GM12878 (cell line): ENCODE measurements around the gene IFNG-AS1. TPM values are rescaled to one million over a fixed set of nuclear protein-coding genes. Genes with fewer than 3 reads are reported as not detected.

Experiments used
- ATAC-seq: fragments of 200-7000 bp; cut with Tn5 transposase; 3 replicates; pipeline ENCODE4 v1.9.1; 2020; ENCODE audit warnings: mild to moderate bottlenecking, moderate library complexity
- BruUV-seq: library from RNA; stranded (reverse); fragments of 400-500 nt; replicated peaks from 2 replicates; lab custom pipeline; 2021; lab: Mats Ljungman, UMichigan
- CTCF ChIA-PET: fragments of 300-600 bp; sonication (Branson Sonifier 250); formaldehyde crosslinking; extraction: SDS; loops from one replicate; lab custom pipeline; 2021; ENCODE audit warnings: inconsistent platforms; lab: Yijun Ruan, JAX
- POLR2A ChIA-PET: fragments of 350-600 bp; formaldehyde crosslinking; extraction: SDS; loops from one replicate; lab custom pipeline; 2021; ENCODE audit warnings: inconsistent platforms; lab: Charles Lee
- RAD21 ChIA-PET: fragments of 300-600 bp; sonication (Branson Sonifier 250); formaldehyde crosslinking; loops from one replicate; lab custom pipeline; 2023; ENCODE audit warnings: antibody characterized with exemption; ENCODE audit not compliant: unreplicated experiment; lab: Charles Lee
- SMC1A ChIA-PET: fragments of 300-600 bp; sonication (Branson Sonifier 250); formaldehyde crosslinking; loops from one replicate; lab custom pipeline; 2023; ENCODE audit not compliant: unreplicated experiment, uncharacterized antibody; lab: Charles Lee
- DNase-seq: peaks from one replicate; pipeline ENCODE4 v3.0.0-alpha.2; 2011; ENCODE audit warnings: low read depth, low spot score
- FAIRE-seq: peaks from 3 replicates; lab custom pipeline; 2011; peaks lifted over from hg19 to GRCh38; lab: Jason Lieb, UNC
- H2AFZ ChIP-seq: 2 replicates; pipeline ENCODE4 v1.6.0; 2011; ENCODE audit warnings: low read depth, low read length, control low read depth; ENCODE audit not compliant: control insufficient read depth
- H3K27ac ChIP-seq: 2 replicates; pipeline ENCODE4 v1.5.1; 2011; ENCODE audit warnings: control low read depth; ENCODE audit not compliant: control insufficient read depth, insufficient read depth
- H3K27me3 ChIP-seq, 2 experiments: replicated peaks in 1 of 2; 2 replicates each; pipeline versions ENCODE4 v1.6.0 to v1.6.1; 2011; ENCODE audit warnings: low read length in 1 of 2; ENCODE audit not compliant: control insufficient read depth in 2 of 2, insufficient read depth in 2 of 2
- H3K36me3 ChIP-seq, 2 experiments: 2 replicates each; pipeline ENCODE4 v1.5.1; 2011; ENCODE audit warnings: low read length in 1 of 2; ENCODE audit not compliant: control insufficient read depth in 2 of 2, insufficient read depth in 2 of 2
- H3K4me1 ChIP-seq: 2 replicates; pipeline ENCODE4 v1.6.1; 2011; ENCODE audit warnings: mild to moderate bottlenecking, low read length, moderate library complexity, mixed read lengths; ENCODE audit not compliant: control insufficient read depth, insufficient read depth
- H3K4me2 ChIP-seq: 2 replicates; pipeline ENCODE4 v1.6.0; 2011; ENCODE audit warnings: control low read depth; ENCODE audit not compliant: control insufficient read depth, insufficient read depth
- H3K4me3 ChIP-seq: fragments of 200-600 bp; sonication (generic); 2 replicates; pipeline ENCODE4 v1.5.1; 2016
- H3K79me2 ChIP-seq: 2 replicates; pipeline ENCODE4 v1.6.0; 2011; ENCODE audit warnings: low read length; ENCODE audit not compliant: control insufficient read depth, insufficient read depth
- H3K9ac ChIP-seq: 2 replicates; pipeline ENCODE4 v1.8.0; 2011; ENCODE audit warnings: low read length, control low read depth, mixed read lengths; ENCODE audit not compliant: control insufficient read depth, insufficient read depth
- H3K9me3 ChIP-seq: replicated peaks from 3 replicates; pipeline ENCODE4 v1.5.1; 2011; ENCODE audit warnings: mild to moderate bottlenecking, low read length; ENCODE audit not compliant: control insufficient read depth, insufficient read depth
- H4K20me1 ChIP-seq: 2 replicates; pipeline ENCODE4 v1.6.0; 2011; ENCODE audit not compliant: control insufficient read depth, insufficient read depth
- BHLHE40 ChIP-seq, 2 experiments: fragments of 450-650 bp in 1 of 2; IDR thresholded peaks; 2 replicates each; pipeline ENCODE4 v1.6.1; 2011 to 2017; ENCODE audit warnings: low read depth in 2 of 2, borderline replicate concordance in 1 of 2, improper control_type of control experiment in 1 of 2, low read length in 1 of 2, mild to moderate bottlenecking in 1 of 2
- E4F1 ChIP-seq: fragments of 450-650 bp; IDR thresholded peaks from 2 replicates; pipeline ENCODE4 v1.6.1; 2018; ENCODE audit warnings: borderline replicate concordance, mild to moderate bottlenecking; ENCODE audit not compliant: partially characterized antibody
- IRF5 ChIP-seq: fragments of 450-650 bp; IDR thresholded peaks from 2 replicates; pipeline ENCODE4 v1.6.1; 2017; ENCODE audit warnings: borderline replicate concordance
- JUND ChIP-seq: IDR thresholded peaks from 2 replicates; pipeline ENCODE4 v1.6.1; 2012; ENCODE audit warnings: low read depth, mild to moderate bottlenecking, low read length, improper control_type of control experiment, moderate library complexity
- KAT2A ChIP-seq: conservative IDR thresholded peaks from 2 replicates; pipeline ENCODE4 v1.6.1; 2011; ENCODE audit warnings: low read depth, low read length; ENCODE audit not compliant: control insufficient read depth
- NFYB ChIP-seq: IDR thresholded peaks from 2 replicates; pipeline ENCODE4 v1.6.1; 2011; ENCODE audit warnings: low read depth, mild to moderate bottlenecking, low read length, improper control_type of control experiment, moderate library complexity; ENCODE audit not compliant: insufficient read depth
- SUZ12 ChIP-seq: fragments of 200-600 bp; sonication (generic); IDR thresholded peaks from one replicate; pipeline ENCODE4 v1.6.1; 2018; ENCODE audit warnings: antibody characterized with exemption, mild to moderate bottlenecking; ENCODE audit not compliant: unreplicated experiment
- TAF1 ChIP-seq: IDR thresholded peaks from 2 replicates; pipeline ENCODE4 v1.6.1; 2011; ENCODE audit warnings: mild to moderate bottlenecking, low read depth, low read length, borderline replicate concordance
- YY1 ChIP-seq: IDR thresholded peaks from 2 replicates; pipeline ENCODE4 v1.6.1; 2011; ENCODE audit warnings: low read depth, mild to moderate bottlenecking, low read length
- ZBED1 ChIP-seq: IDR thresholded peaks from 2 replicates; pipeline ENCODE4 v1.6.1; 2016; ENCODE audit warnings: borderline replicate concordance
- ZNF24 ChIP-seq: fragments of 450-650 bp; IDR thresholded peaks from 2 replicates; pipeline ENCODE4 v1.6.1; 2017; ENCODE audit warnings: antibody characterized with exemption, mild to moderate bottlenecking
- WGBS: methylation state at CpG from one replicate; pipeline ENCODE4 v1.1.6; 2016; ENCODE audit warnings: low lambda C conversion rate; ENCODE audit not compliant: insufficient replicate concordance, insufficient coverage; ENCODE audit errors: missing lambda C conversion rate; 5-methylcytosine and 5-hydroxymethylcytosine counted together
- in situ Hi-C: fragments of 300-500 bp; cut with MboI; formaldehyde crosslinking; loops from 9 replicates; pipeline ENCODE4 v1.14.3; 2018; ENCODE audit warnings: mixed read lengths
- intact Hi-C: fragments of 100-400 bp; cut with micrococcal nuclease; formaldehyde crosslinking; loops from one replicate; pipeline ENCODE4 v1.14.2; 2022; ENCODE audit not compliant: unreplicated experiment
- polyA plus RNA-seq, 11 experiments: library from polyadenylated mRNA; depleted of rRNA in 4 of 11; unstranded in 6 of 11; stranded (reverse) in 5 of 11; fragments of >200 nt; fragmentation: Nextera tagmentation in 4 of 11; fragmentation: Illumina TruSeq in 1 of 11; extraction: Ambion mirVana in 4 of 11; extraction: Trizol in 1 of 11; gene quantifications; 1 replicate in 1 of 11; 2 replicates in 10 of 11; pipeline versions ENCODE4 v1.2.1 to v1.2.3, GENCODE V29; 2011 to 2016; ENCODE audit warnings: inconsistent platforms in 2 of 11, missing spikeins in 2 of 11, low read depth in 1 of 11
- total RNA-seq, 4 experiments: library from RNA; depleted of rRNA in 3 of 4; stranded (reverse); fragments of >200 nt in 3 of 4; fragmentation: Illumina TruSeq in 1 of 4; extraction: Trizol in 1 of 4; gene quantifications; 2 replicates each; pipeline versions ENCODE4 v1.2.1 to v1.2.3, GENCODE V29; 2013 to 2021

IFNG-AS1 gene
- total and polyA plus RNA-seq, 10 of the 15 experiments (the other 5 are each of a cell fraction or from before 2014, with no cell fraction given) = 0.40 to 1.9 (median 1.3) TPM

- H3K9ac ChIP-seq = no peak overlapping the region
- no peaks in the 10 kb centered on the region; the same call in 2 of the 3 replicates for H3K9me3 ChIP-seq
- POLR2A ChIA-PET = interaction anchor here (0.7 to 1.2 kb wide), 2 partner anchors 8 to 699 kb away, joined by 7 to 8 read pairs; no protein-coding TSS in a partner anchor
Measured at GRCh38 chr12:68003777-68004176, 14.5 kb downstream of the IFNG-AS1 start.

More at GRCh38 chr12:68003777-68004176, 14.5 kb downstream of the IFNG-AS1 start:
- RAD21 ChIA-PET = interaction anchor here (0.6 to 1.1 kb wide), 2 partner anchors 155 to 424 kb away, joined by 3 read pairs; no protein-coding TSS in a partner anchor
- Histone ChIP-seq H2AFZ (no peak overlapping the region), H3K79me2 (no peaks in the 10 kb centered on the region), H4K20me1 (no peaks in the 10 kb centered on the region), H3K4me1 (no peaks in the 10 kb centered on the region), H3K36me3 (no peaks in the 10 kb centered on the region), H3K4me3 (no peak overlapping the region), H3K27me3 (no peaks in the 10 kb centered on the region), H3K27ac (no peak overlapping the region), H3K4me2 (no peak overlapping the region)
- no TSS peak for BruUV-seq
- no peak for DNase-seq
- intact Hi-C loops = no loop called here
- ATAC-seq = no peak
- SMC1A ChIA-PET = interaction anchor here (0.6 to 2.8 kb wide), 8 partner anchors 12 to 703 kb away, joined by 3 to 12 read pairs (median 4); no protein-coding TSS in a partner anchor
- in situ Hi-C loops = no loop called here
- FAIRE-seq = no peak
- CTCF ChIA-PET = interaction anchor here (1.1 to 3.1 kb wide), 6 partner anchors 11 to 312 kb away, joined by 3 to 39 read pairs (median 6); no protein-coding TSS in a partner anchor
- TF ChIP-seq BHLHE40 (IDR thresholded peaks at IDR 0.05; ENCODE audit: borderline replicate concordance in 1 of 2, low read depth in 2 of 2, low read length in 1 of 2) (no peak), E4F1 (no peak), SUZ12 (no peak), JUND (no peak), YY1 (no peak), TAF1 (no peak), IRF5 (no peak), KAT2A (no peak), NFYB (no peak), ZNF24 (no peak), ZBED1 (no peak)
- WGBS = 100% methylated on average over 2 of the region's 8 CpGs
